OCI-M1 (cell line): Measurements from ENCODE around the gene PAGE1.
"Not testable (repeated sequence)": the region's sequence is repeated elsewhere in the genome, so short reads cannot be mapped to it uniquely, and the experiment has no call there.

Source experiments
- DNase-seq: peaks from one replicate; lab custom pipeline; 2025; lab: John Stamatoyannopoulos, UW

The PAGE1 gene, protein sequence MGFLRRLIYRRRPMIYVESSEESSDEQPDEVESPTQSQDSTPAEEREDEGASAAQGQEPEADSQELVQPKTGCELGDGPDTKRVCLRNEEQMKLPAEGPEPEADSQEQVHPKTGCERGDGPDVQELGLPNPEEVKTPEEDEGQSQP

DNA sequence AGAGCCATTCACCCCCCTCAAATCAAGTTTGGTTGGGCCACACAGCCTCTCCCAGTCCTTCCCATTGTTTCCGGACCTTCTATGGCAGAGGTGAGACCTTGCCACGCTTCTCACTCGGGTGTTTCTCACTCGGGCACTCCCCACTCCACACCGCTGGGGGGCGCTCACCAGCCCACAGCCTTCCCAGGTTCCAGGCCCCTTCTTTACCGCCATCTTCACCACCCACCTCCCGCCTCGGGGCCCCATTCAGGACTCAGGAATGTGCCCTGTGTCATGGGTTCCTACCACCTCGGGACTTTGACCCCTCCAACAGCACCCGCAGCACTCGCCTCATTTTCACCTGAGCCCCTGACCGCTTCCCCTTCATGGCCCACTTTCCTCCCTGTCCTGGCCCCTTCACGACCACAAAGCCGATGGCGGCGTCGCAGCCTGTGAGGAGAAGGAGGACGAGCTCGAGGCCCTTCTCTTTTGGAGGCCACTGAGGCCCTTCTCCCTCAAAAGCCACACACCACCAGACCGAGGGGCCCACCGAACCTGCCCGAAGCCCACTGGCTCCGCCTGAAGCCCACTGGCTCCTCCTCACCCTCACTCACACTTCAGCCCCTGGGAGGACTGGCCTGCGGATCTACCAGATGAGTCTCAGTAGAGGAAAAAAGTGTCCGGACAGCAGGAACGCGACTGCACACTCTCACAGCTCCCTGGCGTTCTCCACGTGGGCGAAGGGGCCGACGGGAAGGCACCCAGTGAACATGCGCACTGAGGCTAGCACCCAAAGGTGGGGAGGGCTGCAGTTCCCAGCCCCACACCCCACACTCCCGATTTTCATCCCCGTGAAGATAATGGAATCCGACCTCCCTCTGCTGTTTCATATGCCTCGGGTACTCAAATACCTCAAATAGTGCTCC, at the start of gene PAGE1:
TSS of gene PAGE1 (minus strand) at position 709 of the 905 bp plus-strand sequence. CDS start 1,214 bp downstream, outside the sequence.
- DNase-seq, result no peak

DNA sequence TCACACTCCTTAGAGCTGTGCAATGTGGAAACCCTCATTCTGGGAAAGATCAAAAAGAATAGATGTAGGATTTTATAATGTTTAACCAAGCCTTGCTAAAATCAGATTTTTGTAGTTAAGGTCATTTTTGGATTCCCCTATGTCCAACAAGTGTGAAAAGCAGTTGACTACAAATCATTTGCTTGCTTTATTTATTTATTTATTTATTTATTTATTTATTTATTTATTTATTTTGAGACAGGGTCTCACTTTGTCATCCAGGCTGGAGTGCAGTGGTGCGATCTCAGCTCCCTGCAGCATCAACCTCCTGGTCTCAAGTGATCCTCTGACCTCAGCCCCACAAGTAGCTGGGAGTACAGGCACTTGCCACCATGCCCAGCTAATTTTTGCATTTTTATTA, 45.7 kb upstream of the PAGE1 start:
- not testable (repeated sequence) for DNase-seq

DNA sequence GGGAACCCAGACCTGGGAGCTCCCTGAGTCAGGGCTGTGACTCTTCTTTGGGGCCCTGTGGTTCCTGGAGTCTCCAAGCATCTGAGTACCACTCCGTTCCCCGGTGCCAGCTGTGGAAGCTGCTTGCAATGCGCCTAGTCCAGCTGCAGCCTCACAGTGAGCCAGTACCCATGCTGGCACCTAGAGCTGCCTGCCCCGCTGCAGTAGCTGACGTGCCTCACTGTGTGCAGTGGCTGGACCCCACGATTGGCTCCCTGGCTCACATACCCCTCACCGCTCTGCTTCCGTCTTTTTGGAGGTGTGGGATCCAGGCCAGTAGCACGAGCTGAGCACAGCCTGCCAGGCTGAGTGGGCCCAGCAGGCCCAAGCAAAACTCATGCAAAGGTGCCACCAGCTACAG, 32.1 kb upstream of the PAGE1 start:
- DNase-seq, result no peak

DNA sequence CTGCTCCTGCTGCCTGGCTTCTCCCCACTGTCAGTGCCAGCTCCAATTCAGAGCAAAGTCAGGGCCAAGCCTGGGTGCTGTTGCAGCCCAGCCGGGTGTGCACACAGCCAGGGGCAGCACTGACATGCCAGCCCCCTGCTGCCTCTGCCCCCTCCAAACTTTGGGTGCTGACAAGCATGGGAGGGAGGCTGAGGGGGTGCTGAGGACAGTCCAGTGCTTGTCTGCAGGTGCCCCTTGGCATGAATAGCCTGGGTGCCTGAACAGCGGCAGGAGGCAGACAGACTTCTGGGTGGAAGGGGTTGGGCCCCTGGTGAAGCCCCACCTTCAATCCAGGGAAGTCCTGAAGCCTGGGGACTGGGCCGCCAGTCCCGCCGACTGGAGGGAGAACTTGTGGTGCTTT, 31.2 kb upstream of the PAGE1 start:
- no peak for DNase-seq

DNA sequence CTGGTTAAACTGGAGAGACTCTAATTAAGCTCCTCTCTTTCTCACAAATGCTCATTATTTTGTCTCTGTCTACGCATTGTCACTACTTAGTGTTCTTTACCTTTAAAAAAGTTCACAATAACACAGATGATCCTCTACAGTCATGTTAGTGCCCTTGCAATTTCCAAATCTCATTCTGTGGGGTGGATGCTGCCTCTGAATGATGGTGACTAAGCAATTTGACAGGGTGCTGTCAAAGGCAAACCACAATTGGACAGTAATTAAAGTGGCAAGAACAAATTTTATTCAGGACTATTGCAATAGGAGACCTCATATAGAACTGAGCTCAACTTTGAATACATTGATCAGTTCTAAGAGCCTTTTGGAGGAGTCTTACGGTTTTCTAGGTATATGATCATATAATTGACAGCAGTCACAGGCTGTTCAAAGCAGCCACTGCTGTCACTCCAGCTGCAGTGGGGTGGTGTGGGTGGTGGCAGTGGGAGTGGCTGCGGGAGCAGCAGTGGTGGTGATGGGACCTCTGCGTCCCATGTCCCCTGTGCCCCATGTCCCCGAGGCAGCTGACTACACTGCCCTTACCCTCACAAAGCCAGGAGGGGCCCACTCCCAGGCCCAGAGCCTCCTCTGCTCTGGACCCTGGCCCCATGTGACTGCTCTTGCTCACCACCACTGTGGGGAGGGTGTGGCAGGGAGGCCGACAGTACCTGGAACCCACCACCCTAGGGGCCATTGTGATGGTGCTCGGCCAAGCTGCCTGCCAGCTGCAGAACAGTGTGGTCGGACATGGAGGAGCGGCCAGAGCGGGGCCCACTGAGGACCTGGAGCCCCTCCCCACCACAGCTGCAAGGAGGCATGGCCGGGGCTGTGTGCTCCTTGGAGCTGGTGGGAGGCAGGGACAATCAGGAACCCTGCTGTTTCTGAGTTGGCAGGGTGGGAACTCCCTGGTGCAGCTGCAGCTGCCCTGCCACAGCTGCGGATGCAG, 30.4 kb upstream of the PAGE1 start:
- peak; percentile 17 for DNase-seq

DNA sequence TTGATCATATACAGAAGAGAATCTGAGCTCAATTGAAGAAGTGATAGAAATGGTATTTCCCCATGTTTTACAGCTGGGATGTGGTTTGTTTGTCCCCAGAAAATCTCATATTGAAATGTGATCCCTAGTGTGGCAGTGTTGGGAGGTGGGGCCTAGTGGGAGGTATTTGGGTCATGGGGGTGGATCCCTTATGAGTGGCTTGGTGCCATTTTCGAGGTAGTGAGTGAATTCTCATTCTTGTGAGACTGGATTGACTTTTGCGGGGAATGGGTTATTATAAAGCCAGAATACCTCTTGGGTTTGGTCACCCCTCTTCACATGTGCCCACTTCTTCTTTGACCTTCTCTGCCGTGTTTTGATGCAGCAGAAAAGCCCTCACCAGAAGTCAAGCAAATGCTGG, 29.6 kb upstream of the PAGE1 start:
- DNase-seq, result no peak

DNA sequence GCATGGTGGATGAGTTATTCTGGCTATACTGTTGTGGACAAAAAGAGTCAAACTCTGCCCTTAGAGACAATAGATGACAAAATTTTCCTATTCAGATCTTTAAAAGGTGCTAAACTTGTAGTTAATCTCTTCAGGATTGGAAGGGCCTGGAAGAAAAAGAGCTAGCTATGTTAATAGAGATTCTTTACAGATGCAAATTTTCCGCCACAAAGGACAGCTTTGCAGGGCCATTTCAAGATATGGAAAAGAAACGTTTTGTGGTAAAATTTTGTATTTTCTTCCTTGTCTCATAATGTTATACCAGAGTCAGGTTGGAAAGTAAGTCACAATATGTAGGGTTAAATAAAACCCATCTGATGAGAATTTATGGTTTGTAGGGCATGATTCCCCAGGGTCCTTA, 24.3 kb upstream of the PAGE1 start:
- DNase-seq, result not testable (repeated sequence)

DNA sequence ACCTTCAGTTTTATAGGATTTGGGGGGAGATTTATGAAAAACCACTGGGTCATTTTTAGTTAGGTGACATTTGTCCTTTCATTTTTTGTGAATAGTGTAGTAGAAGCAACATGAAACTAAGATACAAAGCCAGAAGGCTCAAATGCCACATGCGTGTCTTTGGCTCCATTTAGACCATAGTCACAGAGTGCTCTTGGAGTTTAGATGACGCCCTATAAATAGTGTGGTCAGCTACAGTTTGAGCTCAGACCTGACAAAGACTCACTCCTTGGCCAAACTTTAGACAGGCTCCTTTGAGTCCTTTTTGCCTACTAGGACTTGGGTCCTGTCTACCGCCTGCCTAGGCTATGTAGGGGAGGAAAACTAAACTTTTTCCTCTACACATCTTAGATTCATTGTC, 16.8 kb upstream of the PAGE1 start:
- DNase-seq, result no peak

DNA sequence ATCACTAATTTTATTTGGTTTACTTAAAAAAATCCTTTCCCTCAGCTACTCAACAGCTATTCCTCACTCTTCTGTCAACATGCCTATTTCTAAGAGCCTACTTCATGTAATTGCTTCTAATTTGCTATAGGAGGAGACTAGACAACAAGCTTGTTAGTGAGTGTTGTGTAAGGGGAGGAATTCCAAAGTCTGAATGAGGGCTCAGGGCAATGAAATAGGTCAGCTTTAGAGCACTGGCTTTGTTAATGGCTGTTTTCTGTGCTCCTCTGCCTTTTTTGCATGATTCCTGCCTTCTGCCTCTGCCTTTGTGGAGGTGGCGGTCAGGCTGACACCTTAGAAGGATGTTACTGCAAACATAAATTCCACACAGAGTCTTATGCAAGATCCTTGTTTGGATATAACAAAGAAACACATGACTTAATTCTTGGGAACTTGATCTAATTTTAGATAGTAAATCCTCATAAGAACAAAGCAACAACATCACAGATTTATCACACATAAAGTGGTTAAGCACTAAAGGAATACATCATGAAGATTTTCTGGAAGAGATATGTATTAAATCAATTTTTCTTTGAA, 15.0 kb upstream of the PAGE1 start:
- DNase-seq, result no peak

DNA sequence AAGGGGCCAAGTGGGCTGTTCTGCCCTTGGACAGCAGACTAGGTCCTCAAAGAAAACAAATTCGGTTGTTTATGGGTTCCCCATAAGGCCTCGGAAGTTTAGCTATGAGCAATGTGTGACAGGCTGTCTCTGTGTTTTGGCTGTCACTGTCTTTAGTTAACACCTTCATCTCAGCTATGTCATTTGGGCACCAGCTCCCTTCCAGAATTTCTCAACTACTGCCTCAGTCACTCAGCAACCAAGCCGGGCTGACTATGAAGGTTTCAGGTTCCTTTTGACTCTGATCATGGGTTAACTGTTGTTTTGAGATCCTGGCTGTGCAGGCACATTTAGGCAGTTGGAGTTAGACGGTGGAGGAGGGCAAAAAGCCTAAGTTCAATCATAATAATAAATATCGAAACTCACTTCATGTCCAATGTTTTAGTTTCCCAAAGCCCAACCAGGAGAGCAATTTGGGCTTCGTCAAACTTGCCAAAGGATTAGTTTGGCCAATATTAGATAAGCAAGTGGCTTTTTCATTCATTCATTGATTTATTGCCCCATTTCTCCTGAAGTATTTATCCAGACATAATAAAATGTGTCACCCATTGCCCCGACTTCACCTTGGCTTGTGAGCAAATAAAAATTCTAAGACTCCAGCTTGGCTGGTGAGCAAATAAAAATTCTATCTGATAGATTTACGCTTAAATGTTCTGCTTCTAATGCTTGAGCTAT, 9.1 kb upstream of the PAGE1 start:
- no peak for DNase-seq

DNA sequence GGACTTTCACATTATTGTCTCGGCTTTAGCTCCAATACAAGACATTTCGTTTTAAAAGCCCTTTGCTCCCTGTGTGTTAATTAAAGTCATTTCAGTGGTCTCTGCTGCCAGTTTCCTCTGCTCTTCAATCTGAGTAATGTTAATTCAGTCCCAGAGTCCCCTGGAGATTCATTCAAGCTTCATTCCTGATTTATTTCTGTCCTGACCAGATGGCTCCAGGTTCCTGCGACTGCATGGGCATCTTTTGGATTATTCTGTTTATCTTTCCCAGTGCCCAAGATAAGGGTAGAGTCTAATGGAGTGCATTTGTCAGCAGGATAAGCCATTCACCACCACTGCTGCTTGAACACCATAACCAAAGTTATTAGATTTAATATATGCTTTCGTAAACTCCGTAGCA, 6.1 kb upstream of the PAGE1 start:
- DNase-seq, result no peak

DNA sequence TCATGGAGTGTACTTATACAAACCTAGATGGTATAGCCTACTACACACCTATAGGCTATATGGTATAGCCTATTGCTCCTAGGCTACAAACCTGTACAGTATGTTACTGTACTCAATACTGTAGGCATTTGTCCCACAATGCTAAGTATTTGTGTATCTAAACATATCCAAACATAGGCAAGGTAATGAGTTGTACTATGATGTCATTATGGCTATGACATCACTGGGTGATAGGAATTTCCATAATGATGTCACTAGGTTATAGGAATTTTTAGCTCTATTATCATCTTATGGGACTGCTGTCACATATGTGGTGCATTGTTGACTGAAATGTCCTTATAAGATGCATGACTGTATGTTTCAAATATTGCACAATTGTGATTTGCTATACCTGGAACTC, 5.5 kb upstream of the PAGE1 start:
- no peak for DNase-seq

DNA sequence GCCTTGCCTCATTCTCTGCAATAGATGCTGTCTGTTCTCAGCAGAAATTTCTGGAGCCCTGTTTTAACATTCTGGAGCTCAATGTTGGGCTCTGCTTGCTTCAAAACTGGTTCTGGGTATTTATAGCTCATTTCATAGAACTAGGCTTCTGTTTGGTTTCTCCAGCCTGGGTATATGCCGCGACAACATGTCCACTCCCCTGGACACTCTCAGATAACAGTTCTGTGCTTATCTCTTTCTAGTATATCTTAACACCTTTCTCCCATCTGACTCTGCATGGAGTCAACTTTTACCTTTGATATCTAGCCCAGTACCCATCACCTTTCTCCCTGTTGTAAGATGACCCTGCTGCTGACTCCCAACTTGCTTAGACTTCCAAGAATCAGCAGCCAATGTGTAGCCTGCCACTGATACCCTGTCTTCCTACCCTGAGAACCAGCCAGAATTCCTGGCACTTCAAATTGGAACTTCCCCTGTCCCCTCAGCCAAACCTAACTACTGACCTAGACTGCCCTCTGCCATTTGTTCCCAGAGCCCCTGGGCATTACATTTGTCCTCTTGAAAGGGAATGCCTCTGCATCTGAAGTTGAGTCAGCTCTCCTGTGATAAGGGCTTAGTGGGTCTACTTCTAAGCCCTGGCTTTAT, 20.6 kb downstream of the PAGE1 start:
- peak; percentile 2 for DNase-seq

DNA sequence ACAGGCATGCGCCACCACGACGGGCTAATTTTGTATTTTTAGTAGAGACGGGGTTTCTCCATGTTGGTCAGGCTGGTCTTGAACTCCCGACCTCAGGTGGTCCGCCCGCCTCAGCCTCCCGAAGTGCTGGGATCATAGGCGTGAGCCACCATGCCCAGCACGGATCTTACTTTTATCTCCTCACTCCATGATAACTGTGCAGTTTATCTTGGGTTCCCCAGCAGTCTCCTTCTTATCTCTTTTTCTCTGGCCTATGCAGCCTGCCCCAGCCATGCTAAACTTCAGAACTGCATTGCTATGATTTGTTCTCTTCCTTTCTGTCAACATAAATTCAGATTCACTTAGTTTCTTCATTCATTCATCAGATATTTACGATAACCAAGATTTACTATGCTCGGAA, 22.4 kb downstream of the PAGE1 start:
- DNase-seq, result no peak

DNA sequence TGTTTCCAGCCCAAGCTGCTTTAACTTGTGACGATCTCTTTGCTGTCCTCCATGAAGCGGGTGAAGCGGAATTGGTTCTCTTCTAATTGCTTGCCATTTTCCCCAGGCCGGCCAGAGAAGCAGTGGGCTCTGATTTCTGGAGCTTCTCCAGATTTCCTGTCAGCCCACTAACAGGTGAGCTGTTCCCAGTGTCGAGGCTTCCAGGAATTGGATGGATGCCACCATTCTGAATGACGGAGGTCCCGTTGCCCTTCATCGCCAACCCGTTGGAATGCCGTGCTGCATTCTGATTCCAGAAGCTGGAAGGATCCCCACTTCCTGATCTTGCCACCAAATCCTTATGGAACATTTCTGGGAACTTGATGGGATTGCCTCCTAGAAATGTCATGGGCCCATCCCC, 31.0 kb downstream of the PAGE1 start:
- no peak for DNase-seq

DNA sequence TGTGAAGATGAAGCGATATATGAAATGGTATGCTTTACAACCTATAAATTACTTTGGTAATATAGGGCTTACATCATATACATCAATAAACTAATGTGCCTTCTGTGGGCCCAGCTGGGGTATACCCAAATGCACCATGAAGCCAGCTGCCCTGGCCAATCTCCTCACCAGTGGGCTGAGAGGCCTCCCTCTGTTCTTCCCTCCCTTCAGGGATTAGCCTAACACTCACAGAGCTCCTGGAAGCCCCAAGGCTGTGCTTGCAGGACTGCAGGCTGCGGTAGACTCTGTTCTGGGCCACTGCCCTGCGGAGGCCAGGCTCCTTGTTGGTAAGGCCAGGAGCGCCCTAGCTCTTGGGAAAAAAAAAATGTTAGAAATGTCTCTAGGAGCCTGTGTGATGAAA, 33.9 kb downstream of the PAGE1 start:
- DNase-seq, result no peak

DNA sequence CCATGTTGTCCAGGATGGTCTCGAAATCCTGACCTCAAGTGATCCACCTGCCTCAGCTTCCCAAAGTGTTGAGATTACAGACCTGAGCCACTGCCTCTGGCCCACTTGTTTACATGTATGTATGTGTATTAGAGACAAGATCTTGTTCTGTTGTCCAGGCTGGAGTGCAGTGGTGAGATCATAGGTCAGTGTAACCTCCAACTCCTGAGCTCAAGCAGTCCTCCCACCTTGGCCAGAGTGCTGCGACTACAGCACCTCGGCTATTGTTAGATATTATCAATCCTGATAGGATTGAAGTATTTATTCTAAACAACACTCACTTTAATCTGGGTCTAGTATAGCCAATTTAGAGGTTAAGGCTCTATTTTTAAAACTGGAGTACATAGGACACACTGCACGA, 36.0 kb downstream of the PAGE1 start:
- no peak for DNase-seq

DNA sequence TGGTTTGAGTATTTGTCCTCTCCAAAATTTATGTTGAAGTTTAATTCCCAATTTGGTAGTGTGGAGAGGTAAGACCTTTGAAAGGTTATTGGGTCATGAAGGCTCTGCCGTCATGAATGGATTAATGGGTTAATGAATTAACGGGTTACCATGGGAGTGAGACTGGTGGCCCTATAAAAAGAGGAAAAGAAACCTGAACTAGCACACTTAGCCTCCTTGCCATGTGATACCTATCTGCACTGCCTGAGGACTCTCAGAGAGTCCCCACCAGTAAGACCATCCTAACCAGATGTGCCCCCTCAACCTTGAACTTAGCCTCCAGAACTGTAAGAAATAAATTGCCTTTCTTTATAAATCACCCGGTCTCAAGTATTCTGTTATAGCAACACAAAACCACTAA, 39.3 kb downstream of the PAGE1 start:
- DNase-seq, result no peak

DNA sequence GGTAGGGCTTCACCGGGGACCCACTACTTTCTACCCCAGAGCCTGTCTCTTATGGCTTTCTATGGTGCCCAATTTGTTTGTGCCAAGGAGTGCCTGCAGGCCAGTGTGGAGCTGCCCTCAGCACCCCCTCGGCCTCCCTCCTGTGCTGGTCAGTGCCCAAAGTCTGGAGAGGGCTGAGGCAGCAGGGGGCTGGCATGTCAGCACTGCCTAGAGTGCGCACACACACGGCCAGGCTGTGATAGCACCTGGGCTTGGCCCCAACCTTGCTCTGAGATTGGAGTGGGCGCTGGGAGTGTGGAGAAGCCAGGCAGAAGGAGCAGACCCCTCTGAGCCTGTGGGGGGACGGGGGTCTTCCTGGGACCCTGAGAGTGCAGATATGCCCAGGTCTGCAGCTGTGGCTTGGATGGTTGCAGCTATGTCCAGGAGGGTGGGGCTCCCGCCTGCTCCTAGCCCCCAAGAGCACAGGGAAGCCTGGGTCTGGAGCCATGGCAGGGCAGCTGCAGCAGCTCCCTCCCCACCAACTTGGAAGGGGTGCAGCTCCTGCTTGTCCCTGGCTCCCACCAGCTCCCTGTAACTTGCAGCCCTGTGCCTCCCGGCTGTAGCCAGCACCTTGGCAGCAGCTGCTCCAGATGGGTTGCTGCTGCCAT, 50.7 kb downstream of the PAGE1 start:
- DNase-seq, result no peak
